Neuronal stem cell (in vitro differentiated cells): ENCODE results near the gene PAM.

Experiments
- DNase-seq: peaks from one replicate; pipeline ENCODE4 v3.0.0-alpha.2; 2013; ENCODE audit warnings: low spot score
- H2AFZ ChIP-seq: one replicate; pipeline ENCODE4 v1.6.1; 2013; ENCODE audit warnings: mild to moderate bottlenecking, low read length, inconsistent platforms
- H2AK5ac ChIP-seq: 2 replicates; pipeline ENCODE4 v1.6.1; 2013; ENCODE audit warnings: low read depth, mild to moderate bottlenecking, inconsistent platforms, low read length, moderate library complexity, mixed read lengths
- H2BK120ac ChIP-seq: 2 replicates; pipeline ENCODE4 v1.6.1; 2013; ENCODE audit warnings: low read depth, mild to moderate bottlenecking, inconsistent platforms, low read length, moderate library complexity, mixed read lengths
- H2BK12ac ChIP-seq: one replicate; pipeline ENCODE4 v1.6.1; 2013; ENCODE audit warnings: low read length, inconsistent platforms
- H2BK15ac ChIP-seq: 2 replicates; pipeline ENCODE4 v1.6.1; 2013; ENCODE audit warnings: mild to moderate bottlenecking, low read length, inconsistent platforms, mixed read lengths
- H2BK5ac ChIP-seq: one replicate; pipeline ENCODE4 v1.6.1; 2013; ENCODE audit warnings: inconsistent platforms, mild to moderate bottlenecking, low read length, moderate library complexity
- H3K14ac ChIP-seq: one replicate; pipeline ENCODE4 v1.6.1; 2013; ENCODE audit warnings: low read length, inconsistent platforms
- H3K18ac ChIP-seq: 2 replicates; pipeline ENCODE4 v1.6.1; 2013; ENCODE audit warnings: low read length, inconsistent platforms
- H3K23ac ChIP-seq: 2 replicates; pipeline ENCODE4 v1.6.1; 2013; ENCODE audit warnings: low read depth, mild to moderate bottlenecking, mixed read lengths, low read length, inconsistent platforms; ENCODE audit not compliant: poor library complexity
- H3K27ac ChIP-seq: replicated peaks from 3 replicates; pipeline ENCODE4 v1.5.1; 2013; ENCODE audit warnings: low read length, inconsistent platforms
- H3K27me3 ChIP-seq, 3 experiments: 2 replicates each; pipeline ENCODE4 v1.6.1; 2013; ENCODE audit warnings: low read length in 3 of 3, mild to moderate bottlenecking in 2 of 3, inconsistent platforms in 1 of 3, low read depth in 1 of 3, mixed read lengths in 1 of 3, moderate library complexity in 1 of 3; ENCODE audit not compliant: control insufficient read depth in 3 of 3, insufficient read depth in 3 of 3
- H3K36me3 ChIP-seq, 2 donors: replicated peaks in 1 of 2; 2 replicates each; pipeline ENCODE4 v1.6.1; 2013; ENCODE audit warnings: low read length in 2 of 2; ENCODE audit not compliant: control insufficient read depth in 2 of 2, insufficient read depth in 2 of 2
- H3K4ac ChIP-seq: 2 replicates; pipeline ENCODE4 v1.6.1; 2013; ENCODE audit warnings: inconsistent platforms, mild to moderate bottlenecking, low read length, moderate library complexity
- H3K4me1 ChIP-seq, 2 donors: 1 replicate in 1 of 2; 2 replicates in 1 of 2; pipeline ENCODE4 v1.6.1; 2013; ENCODE audit warnings: low read length in 2 of 2, low read depth in 1 of 2; ENCODE audit not compliant: control insufficient read depth in 2 of 2, insufficient read depth in 1 of 2
- H3K4me2 ChIP-seq: one replicate; pipeline ENCODE4 v1.6.1; 2013; ENCODE audit warnings: mild to moderate bottlenecking, low read length, inconsistent platforms; ENCODE audit not compliant: insufficient read depth, poor library complexity, severe bottlenecking
- H3K4me3 ChIP-seq, 2 donors: 2 replicates each; pipeline ENCODE4 v1.5.1; 2013; ENCODE audit warnings: low read length in 2 of 2, mild to moderate bottlenecking in 2 of 2, inconsistent platforms in 1 of 2, moderate library complexity in 1 of 2
- H3K79me1 ChIP-seq: one replicate; pipeline ENCODE4 v1.6.1; 2013; ENCODE audit warnings: low read depth, mild to moderate bottlenecking, inconsistent platforms, low read length, moderate library complexity
- H3K9ac ChIP-seq: one replicate; pipeline ENCODE4 v1.6.1; 2013; ENCODE audit warnings: mild to moderate bottlenecking, low read depth, low read length, inconsistent platforms; ENCODE audit not compliant: poor library complexity
- H3K9me3 ChIP-seq, 2 donors: replicated peaks in 1 of 2; 2 replicates each; pipeline versions ENCODE3 to v1.6.1; 2013; ENCODE audit warnings: low read length in 2 of 2, mild to moderate bottlenecking in 2 of 2, inconsistent platforms in 1 of 2, low read depth in 1 of 2, mixed read lengths in 1 of 2, moderate library complexity in 1 of 2; ENCODE audit not compliant: control insufficient read depth in 2 of 2, insufficient read depth in 1 of 2
- H4K8ac ChIP-seq: one replicate; pipeline ENCODE4 v1.6.1; 2013; ENCODE audit warnings: low read depth, mild to moderate bottlenecking, inconsistent platforms, low read length, moderate library complexity
- H4K91ac ChIP-seq: one replicate; pipeline ENCODE4 v1.6.1; 2013; ENCODE audit warnings: low read length, low read depth, mild to moderate bottlenecking, inconsistent platforms; ENCODE audit not compliant: poor library complexity
- WGBS, 2 donors: extraction: QIAGEN DNeasy Blood & Tissue Kit; methylation state at CpG; one replicate each; pipeline ENCODE4 v1.1.7; 2013; ENCODE audit warnings: missing lambda C conversion rate in 2 of 2, mixed read lengths in 1 of 2; ENCODE audit not compliant: insufficient read length in 2 of 2, insufficient replicate concordance in 1 of 2; ENCODE audit errors: extremely low coverage in 2 of 2; 5-methylcytosine and 5-hydroxymethylcytosine counted together

The PAM gene

GRCh38 chr5:102760815-102761214, 5.7 kb downstream of the PAM start:
- no peak overlapping the region for H3K4ac ChIP-seq
- H3K27ac ChIP-seq: no peak overlapping the region
- no CpG with 5 or more reads among the region's 2 CpGs for WGBS, 2 donors
- no peak overlapping the region for H3K23ac ChIP-seq
- H3K18ac ChIP-seq: no peak overlapping the region
- H3K4me3 ChIP-seq: no peak overlapping the region
- H4K91ac ChIP-seq: no peak overlapping the region
- no peak overlapping the region for H2BK12ac ChIP-seq
- H3K36me3 ChIP-seq: no peaks in the 10 kb centered on the region
- no peak overlapping the region for H4K8ac ChIP-seq
- H3K4me2 ChIP-seq: no peak overlapping the region
- peak overlapping the region; percentile 27 for H2AFZ ChIP-seq
- H3K9me3 ChIP-seq: peaks cover 0 to 4% of the 10 kb centered on the region in 2 donors
- no peak overlapping the region for H3K14ac ChIP-seq
- H3K79me1 ChIP-seq: no peaks in the 10 kb centered on the region
- no peak overlapping the region for H2AK5ac ChIP-seq
- no peak overlapping the region for H2BK120ac ChIP-seq
- no peak for DNase-seq
- H3K4me1 ChIP-seq: peaks cover 11 to 34% of the 10 kb centered on the region in 2 donors
- no peak overlapping the region for H3K9ac ChIP-seq
- H3K27me3 ChIP-seq: peaks cover 0 to 3% (median 0%) of the 10 kb centered on the region in 3 experiments
- no peak overlapping the region for H2BK15ac ChIP-seq
- no peak overlapping the region for H2BK5ac ChIP-seq

- Histone ChIP-seq H4K8ac (no peak overlapping the region), H2BK5ac (no peak overlapping the region), H3K4ac (no peak overlapping the region), H3K27me3 (no peaks in the 10 kb centered on the region), H3K9me3 (peaks cover 0 to 4% of the 10 kb centered on the region in 2 donors), H3K27ac (no peak overlapping the region), H3K23ac (no peak overlapping the region), H3K36me3 (no peaks in the 10 kb centered on the region), H2BK120ac (no peak overlapping the region), H2BK12ac (no peak overlapping the region), H3K4me3 (no peak overlapping the region), H3K4me1 (peaks cover 11 to 34% of the 10 kb centered on the region in 2 donors), H3K14ac (no peak overlapping the region), H3K79me1 (no peaks in the 10 kb centered on the region), H3K4me2 (no peak overlapping the region), H2BK15ac (no peak overlapping the region), H2AK5ac (no peak overlapping the region), H3K18ac (no peak overlapping the region), H2AFZ (no peak overlapping the region), H4K91ac (no peak overlapping the region), H3K9ac (no peak overlapping the region)
- no peak for DNase-seq
Measured at GRCh38 chr5:102762095-102762534, 7.0 kb downstream of the PAM start.

GRCh38 chr5:102762562-102763227, 7.6 kb downstream of the PAM start:
- H2BK12ac ChIP-seq: no peak overlapping the region
- no peak overlapping the region for H3K9ac ChIP-seq
- H2BK5ac ChIP-seq: no peak overlapping the region
- peaks cover 0 to 5% of the 10 kb centered on the region in 2 donors for H3K9me3 ChIP-seq
- no peak overlapping the region for H2BK120ac ChIP-seq
- no peaks in the 10 kb centered on the region for H3K27me3 ChIP-seq
- no peak overlapping the region for H4K8ac ChIP-seq
- H3K4ac ChIP-seq: no peak overlapping the region
- no peak overlapping the region for H2AFZ ChIP-seq
- no peak overlapping the region for H3K4me2 ChIP-seq
- H3K4me1 ChIP-seq: peaks cover 11 to 36% of the 10 kb centered on the region in 2 donors
- no peak overlapping the region for H3K23ac ChIP-seq
- H3K36me3 ChIP-seq: no peaks in the 10 kb centered on the region
- DNase-seq: no peak
- H4K91ac ChIP-seq: no peak overlapping the region
- WGBS, 2 donors: no CpG with 5 or more reads among the region's 4 CpGs
- H3K18ac ChIP-seq: no peak overlapping the region
- no peak overlapping the region for H2BK15ac ChIP-seq
- no peaks in the 10 kb centered on the region for H3K79me1 ChIP-seq
- no peak overlapping the region for H2AK5ac ChIP-seq
- H3K14ac ChIP-seq: no peak overlapping the region
- H3K4me3 ChIP-seq: no peak overlapping the region
- no peak overlapping the region for H3K27ac ChIP-seq

DNA sequence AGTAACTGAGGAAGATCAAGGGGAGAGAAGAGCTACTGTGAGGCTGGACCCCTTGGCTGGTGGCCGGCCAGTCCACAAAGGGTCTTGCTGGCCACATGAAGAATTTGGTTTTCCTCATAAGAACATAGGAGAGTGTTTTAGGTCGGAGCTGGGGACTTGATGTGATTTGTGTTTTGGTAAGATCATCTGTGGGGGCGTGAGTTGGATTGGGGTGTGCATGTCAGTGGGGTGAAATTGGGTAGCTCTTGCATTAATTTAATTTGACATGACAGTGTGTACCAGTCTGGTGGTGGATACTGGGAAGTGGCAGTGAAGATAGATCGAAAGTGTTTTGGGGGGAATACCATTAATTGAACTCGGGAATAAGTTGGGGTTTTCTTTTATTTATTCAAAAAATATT, 8.6 kb downstream of the PAM start:
- H3K79me1 ChIP-seq: no peaks in the 10 kb centered on the region
- no peak overlapping the region for H2AFZ ChIP-seq
- no peak overlapping the region for H2AK5ac ChIP-seq
- no peak overlapping the region for H3K4me3 ChIP-seq
- no peak overlapping the region for H3K14ac ChIP-seq
- no peak overlapping the region for H3K27ac ChIP-seq
- no peak overlapping the region for H3K4me2 ChIP-seq
- no peak overlapping the region for H2BK120ac ChIP-seq
- no peak overlapping the region for H3K18ac ChIP-seq
- no peaks in the 10 kb centered on the region for H3K27me3 ChIP-seq
- H3K9ac ChIP-seq: no peak overlapping the region
- H4K8ac ChIP-seq: no peak overlapping the region
- WGBS, 2 donors: no CpG with 5 or more reads among the region's 5 CpGs
- no peak overlapping the region for H2BK12ac ChIP-seq
- H2BK5ac ChIP-seq: no peak overlapping the region
- H3K23ac ChIP-seq: no peak overlapping the region
- H3K9me3 ChIP-seq: peaks cover 0 to 12% of the 10 kb centered on the region in 2 donors
- no peak overlapping the region for H3K4ac ChIP-seq
- no peak for DNase-seq
- peaks cover 11 to 36% of the 10 kb centered on the region in 2 donors for H3K4me1 ChIP-seq
- H3K36me3 ChIP-seq: no peaks in the 10 kb centered on the region
- no peak overlapping the region for H4K91ac ChIP-seq
- H2BK15ac ChIP-seq: no peak overlapping the region
